A204.1 (cell line): ENCODE measurements around the gene HLA-A.
"Not testable (repeated sequence)": the region's sequence is repeated elsewhere in the genome, so short reads cannot be mapped to it uniquely, and the experiment has no call there.

Source experiments
- FAIRE-seq: peaks from 2 replicates; lab custom pipeline; 2012; peaks lifted over from hg19 to GRCh38; lab: Jason Lieb, UNC

The HLA-A gene

GRCh38 chr6:29963697-29964096, 21.4 kb downstream of the HLA-A start:
- not testable (repeated sequence) for FAIRE-seq

- no peak for FAIRE-seq
These were observed 22.2 kb downstream of the HLA-A start for GRCh38 chr6:29964518-29964886.

GRCh38 chr6:29964887-29965562, 22.7 kb downstream of the HLA-A start:
- no peak for FAIRE-seq

- FAIRE-seq: no peak
These were observed 23.2 kb downstream of the HLA-A start for GRCh38 chr6:29965563-29965872.

- FAIRE-seq: no peak
These were observed 23.7 kb downstream of the HLA-A start for GRCh38 chr6:29965873-29966601.

GRCh38 chr6:29967379-29968010, 25.2 kb downstream of the HLA-A start:
- FAIRE-seq: no peak

- no peak for FAIRE-seq
These were observed 25.8 kb downstream of the HLA-A start for GRCh38 chr6:29968130-29968529.

GRCh38 chr6:29968905-29969304, 26.6 kb downstream of the HLA-A start:
- no peak for FAIRE-seq

- no peak for FAIRE-seq
These were observed 28.4 kb downstream of the HLA-A start for GRCh38 chr6:29970711-29971110.

GRCh38 chr6:29974901-29975560, 32.7 kb downstream of the HLA-A start:
- FAIRE-seq: no peak

- FAIRE-seq: no peak
These were observed 33.2 kb downstream of the HLA-A start for GRCh38 chr6:29975561-29975907.

- no peak for FAIRE-seq
These were observed 33.9 kb downstream of the HLA-A start for GRCh38 chr6:29976253-29976587.

GRCh38 chr6:29976588-29977424, 34.5 kb downstream of the HLA-A start:
- no peak for FAIRE-seq

GRCh38 chr6:29977425-29977727, 35.0 kb downstream of the HLA-A start:
- no peak for FAIRE-seq

GRCh38 chr6:29980013-29980412, 37.7 kb downstream of the HLA-A start:
- not testable (repeated sequence) for FAIRE-seq

- FAIRE-seq: no peak
These were observed 38.2 kb downstream of the HLA-A start for GRCh38 chr6:29980511-29980910.

GRCh38 chr6:29981211-29981812, 39.0 kb downstream of the HLA-A start:
- FAIRE-seq: no peak

GRCh38 chr6:29982097-29982496, 39.8 kb downstream of the HLA-A start:
- FAIRE-seq: no peak

- FAIRE-seq: no peak
These were observed 41.9 kb downstream of the HLA-A start for GRCh38 chr6:29984232-29984631.

- FAIRE-seq: no peak
These were observed 42.7 kb downstream of the HLA-A start for GRCh38 chr6:29984992-29985391.

GRCh38 chr6:29986179-29986781, 43.9 kb downstream of the HLA-A start:
- no peak for FAIRE-seq

- FAIRE-seq: no peak
These were observed 46.9 kb downstream of the HLA-A start for GRCh38 chr6:29989211-29989610.
